GM18505 (cell line): ENCODE results near the gene XXYLT1.
A peak's percentile ranks its signal among the peaks of the same experiment; 100 is the strongest.

Experiments used
- ATAC-seq: cut with Tn5 transposase; IDR thresholded peaks from one replicate; pipeline ENCODE4 v1.9.1; 2021; ENCODE audit not compliant: unreplicated experiment
- POLR2A ChIP-seq: IDR thresholded peaks from 4 replicates; pipeline ENCODE4 v1.6.1; 2011; ENCODE audit warnings: borderline replicate concordance; ENCODE audit not compliant: insufficient read depth, insufficient read length; ENCODE audit errors: extremely low read depth

Gene XXYLT1

GRCh38 chr3:195131176-195131575 lies 139.8 kb downstream of the XXYLT1 start:
- ATAC-seq = no peak
- no peak for TF ChIP-seq POLR2A

GRCh38 chr3:195129644-195130492 lies 141.1 kb downstream of the XXYLT1 start:
- TF ChIP-seq POLR2A = peak; percentile 69
- peak; percentile 74 for ATAC-seq

GRCh38 chr3:195129072-195129643 lies 141.8 kb downstream of the XXYLT1 start:
- no peak for TF ChIP-seq POLR2A
- no peak for ATAC-seq

GRCh38 chr3:195128255-195129071 lies 142.5 kb downstream of the XXYLT1 start:
- no peak for ATAC-seq
- TF ChIP-seq POLR2A = no peak

- no peak for TF ChIP-seq POLR2A
- ATAC-seq = no peak
Observed at GRCh38 chr3:195126056-195126605, 144.8 kb downstream of the XXYLT1 start.

GRCh38 chr3:195125646-195126045 lies 145.3 kb downstream of the XXYLT1 start:
- no peak for TF ChIP-seq POLR2A
- no peak for ATAC-seq

- no peak for ATAC-seq
- no peak for TF ChIP-seq POLR2A
Observed at GRCh38 chr3:195124378-195124992, 146.5 kb downstream of the XXYLT1 start.

- TF ChIP-seq POLR2A = no peak
- ATAC-seq = no peak
Observed at GRCh38 chr3:195123281-195123691, 147.7 kb downstream of the XXYLT1 start.

GRCh38 chr3:195122261-195122660 lies 148.7 kb downstream of the XXYLT1 start:
- no peak for TF ChIP-seq POLR2A
- ATAC-seq = no peak

- ATAC-seq = no peak
- no peak for TF ChIP-seq POLR2A
Observed at GRCh38 chr3:195120267-195120601, 150.7 kb downstream of the XXYLT1 start.

GRCh38 chr3:195119461-195120266 lies 151.3 kb downstream of the XXYLT1 start:
- no peak for TF ChIP-seq POLR2A
- ATAC-seq = no peak

- ATAC-seq = no peak
- no peak for TF ChIP-seq POLR2A
Observed at GRCh38 chr3:195118671-195119070, 152.3 kb downstream of the XXYLT1 start.
